Lower lobe of right lung (tissue), 2 donors: Measurements from ENCODE around the gene CACNA2D2. TPM values are rescaled to one million over a fixed set of nuclear protein-coding genes. Genes with fewer than 3 reads are reported as not detected.

Source experiments
- ATAC-seq, 2 donors: fragments of 200-7000 bp; cut with Tn5 transposase; one replicate each; pipeline ENCODE4 v1.9.1; 2020 to 2022; ENCODE audit warnings: mild to moderate bottlenecking in 2 of 2, moderate library complexity in 2 of 2
- DNase-seq: peaks from one replicate; pipeline ENCODE4 v3.0.0-alpha.2; 2020
- H3K27ac ChIP-seq: fragments of 200-600 bp; one replicate; pipeline ENCODE4 v1.8.0; 2022
- H3K27me3 ChIP-seq: fragments of 200-600 bp; one replicate; pipeline ENCODE4 v1.8.0; 2022; ENCODE audit warnings: low read depth
- H3K36me3 ChIP-seq: fragments of 200-600 bp; one replicate; pipeline ENCODE4 v1.8.0; 2022; ENCODE audit warnings: mild to moderate bottlenecking
- H3K4me1 ChIP-seq: fragments of 200-600 bp; one replicate; pipeline ENCODE4 v1.8.0; 2022
- H3K4me3 ChIP-seq: fragments of 200-600 bp; one replicate; pipeline ENCODE4 v1.8.0; 2022; ENCODE audit warnings: mild to moderate bottlenecking
- H3K9me3 ChIP-seq: fragments of 200-600 bp; one replicate; pipeline ENCODE4 v1.8.0; 2022
- CTCF ChIP-seq: fragments of 200-600 bp; IDR thresholded peaks from one replicate; pipeline ENCODE4 v1.8.0; 2022; ENCODE audit warnings: antibody characterized with exemption, mild to moderate bottlenecking
- intact Hi-C: fragments of 100-400 bp; cut with DNase I; formaldehyde crosslinking; loops from one replicate; pipeline ENCODE4 v1.11.0; 2022
- total RNA-seq: library from RNA; stranded (reverse); fragmentation: NEBNext Ultra II Directional; extraction: Animal tissue kit (Norgen Biotek cat#: 25700); gene quantifications from one replicate; pipeline ENCODE4 v1.2.1, GENCODE V29; 2021
- donor health status: DM: no; HTN: yes; CAD: no; lungs with severe emphysema.

The CACNA2D2 gene
- total RNA-seq, 1 donor from 2014 or later: 105 TPM

- Histone ChIP-seq H3K27me3 (no peaks in the 10 kb centered on the region), H3K9me3 (no peaks in the 10 kb centered on the region), H3K4me3 (peak overlapping the region; percentile 61), H3K4me1 (peaks cover 18% of the 10 kb centered on the region), H3K36me3 (peaks cover 11% of the 10 kb centered on the region), H3K27ac (peak overlapping the region; percentile 7)
- intact Hi-C loops: no loop called here
- DNase-seq (no peak), ATAC-seq (peak; percentile 5 to 7)
- no peak for TF ChIP-seq CTCF
These were observed 138.8 kb downstream of the CACNA2D2 start for GRCh38 chr3:50364573-50365079.

GRCh38 chr3:50359760-50360110, 143.7 kb downstream of the CACNA2D2 start:
- peak; percentile 3 to 5 for ATAC-seq
- peaks cover 31% of the 10 kb centered on the region for H3K36me3 ChIP-seq
- H3K4me3 ChIP-seq: peak overlapping the region; percentile 89
- no peaks in the 10 kb centered on the region for H3K27me3 ChIP-seq
- intact Hi-C loops: no loop called here
- no peak for DNase-seq
- H3K9me3 ChIP-seq: no peaks in the 10 kb centered on the region
- peaks cover 51% of the 10 kb centered on the region for H3K4me1 ChIP-seq
- TF ChIP-seq CTCF: no peak
- H3K27ac ChIP-seq: peak overlapping the region; percentile 89

GRCh38 chr3:50358911-50359759, 144.3 kb downstream of the CACNA2D2 start, which contains the start of gene TMEM115:
Gene TMEM115, minus strand, starts transcription at chr3:50359521. Its CDS starts 458 bp downstream, at chr3:50359063.
- peak; percentile 97 to 98 for ATAC-seq

GRCh38 chr3:50358355-50358910, 145.0 kb downstream of the CACNA2D2 start:
- H3K27ac ChIP-seq: peak overlapping the region; percentile 89
- ATAC-seq: no peak
- H3K27me3 ChIP-seq: no peaks in the 10 kb centered on the region
- no peak for DNase-seq
- H3K4me1 ChIP-seq: peaks cover 45% of the 10 kb centered on the region
- no peaks in the 10 kb centered on the region for H3K9me3 ChIP-seq
- peaks cover 44% of the 10 kb centered on the region for H3K36me3 ChIP-seq
- no peak for TF ChIP-seq CTCF
- peak overlapping the region; percentile 89 for H3K4me3 ChIP-seq
- intact Hi-C loops: no loop called here

More at GRCh38 chr3:50358911-50359759, 144.3 kb downstream of the CACNA2D2 start, which contains the start of gene TMEM115:
- Histone ChIP-seq H3K36me3 (peaks cover 37% of the 10 kb centered on the region), H3K27ac (peak within 1 kb of the TSS; percentile 89), H3K4me3 (peak within 1 kb of the TSS; percentile 89), H3K27me3 (no peaks in the 10 kb centered on the region), H3K4me1 (peaks cover 45% of the 10 kb centered on the region), H3K9me3 (no peaks in the 10 kb centered on the region)
- intact Hi-C loops: no loop called here
- TF ChIP-seq CTCF: no peak
- peak; percentile 97 for DNase-seq

GRCh38 chr3:50357481-50357880, 146.0 kb downstream of the CACNA2D2 start:
- H3K4me1 ChIP-seq: peaks cover 45% of the 10 kb centered on the region
- ATAC-seq (no peak), DNase-seq (no peak)
- no peak overlapping the region for H3K27ac ChIP-seq
- no peak for TF ChIP-seq CTCF
- peak overlapping the region; percentile 89 for H3K4me3 ChIP-seq
- no peaks in the 10 kb centered on the region for H3K9me3 ChIP-seq
- H3K27me3 ChIP-seq: no peaks in the 10 kb centered on the region
- H3K36me3 ChIP-seq: peaks cover 52% of the 10 kb centered on the region
- intact Hi-C loops: no loop called here
